ENCODE measurements around the gene THOP1.

Gene THOP1

DNA sequence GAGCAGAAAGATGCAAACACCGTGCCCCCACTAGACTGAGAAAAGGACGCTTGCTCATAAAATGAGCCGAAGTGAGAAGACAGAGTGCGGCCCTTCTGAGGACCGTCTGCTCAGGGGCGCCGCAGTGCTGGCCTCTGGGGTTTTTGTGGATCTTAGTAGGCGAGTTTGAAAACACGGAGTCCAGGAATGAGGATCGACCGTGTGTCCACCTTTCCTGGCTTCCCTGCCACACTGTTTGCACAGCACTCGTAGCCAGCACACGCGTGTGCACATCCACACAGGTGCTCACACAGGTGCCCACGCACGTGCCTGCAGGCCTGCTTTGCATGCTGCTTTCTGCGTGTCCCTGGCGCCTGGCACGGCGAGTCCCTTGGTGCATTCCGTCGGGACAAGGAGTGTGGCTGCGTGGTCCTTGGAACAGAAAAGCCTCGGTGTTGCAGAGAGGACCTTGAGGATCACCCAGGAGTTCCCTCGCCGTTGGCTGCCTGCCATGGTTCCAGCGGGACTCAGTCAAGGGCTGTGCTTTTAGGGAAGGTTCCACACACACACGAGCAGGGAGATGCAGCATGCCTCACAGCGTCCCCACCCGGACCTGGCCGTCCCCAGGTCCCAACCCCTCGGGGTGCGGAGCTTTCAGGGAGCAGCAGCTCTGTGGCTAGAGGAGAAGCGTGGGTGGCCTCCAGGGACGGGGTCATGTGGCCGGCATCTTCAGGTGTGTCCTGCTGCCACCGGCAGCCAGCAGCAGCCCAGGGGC lies 24.3 kb downstream of the THOP1 start:
- Histone ChIP-seq H3K27ac (replicated peaks) (no peak overlapping the region), H3K27me3 (ENCODE audit: insufficient read depth, poor library complexity, severe bottlenecking) (no peaks in the 10 kb centered on the region), H3K4me3 (replicated peaks; ENCODE audit: insufficient read depth, low read length) (no peak overlapping the region)
- no peak for DNase-seq (ENCODE audit: low read depth in 1 of 2, low spot score in 1 of 2)
- TF ChIP-seq POLR2AphosphoS5 (IDR thresholded peaks at IDR 0.05; ENCODE audit: low read depth) (0 out of 2 replicates have a peak, but pooled peaks have one; percentile 7), SPI1 (IDR thresholded peaks at IDR 0.05; ENCODE audit: borderline replicate concordance, low read depth) (no peak)

DNA sequence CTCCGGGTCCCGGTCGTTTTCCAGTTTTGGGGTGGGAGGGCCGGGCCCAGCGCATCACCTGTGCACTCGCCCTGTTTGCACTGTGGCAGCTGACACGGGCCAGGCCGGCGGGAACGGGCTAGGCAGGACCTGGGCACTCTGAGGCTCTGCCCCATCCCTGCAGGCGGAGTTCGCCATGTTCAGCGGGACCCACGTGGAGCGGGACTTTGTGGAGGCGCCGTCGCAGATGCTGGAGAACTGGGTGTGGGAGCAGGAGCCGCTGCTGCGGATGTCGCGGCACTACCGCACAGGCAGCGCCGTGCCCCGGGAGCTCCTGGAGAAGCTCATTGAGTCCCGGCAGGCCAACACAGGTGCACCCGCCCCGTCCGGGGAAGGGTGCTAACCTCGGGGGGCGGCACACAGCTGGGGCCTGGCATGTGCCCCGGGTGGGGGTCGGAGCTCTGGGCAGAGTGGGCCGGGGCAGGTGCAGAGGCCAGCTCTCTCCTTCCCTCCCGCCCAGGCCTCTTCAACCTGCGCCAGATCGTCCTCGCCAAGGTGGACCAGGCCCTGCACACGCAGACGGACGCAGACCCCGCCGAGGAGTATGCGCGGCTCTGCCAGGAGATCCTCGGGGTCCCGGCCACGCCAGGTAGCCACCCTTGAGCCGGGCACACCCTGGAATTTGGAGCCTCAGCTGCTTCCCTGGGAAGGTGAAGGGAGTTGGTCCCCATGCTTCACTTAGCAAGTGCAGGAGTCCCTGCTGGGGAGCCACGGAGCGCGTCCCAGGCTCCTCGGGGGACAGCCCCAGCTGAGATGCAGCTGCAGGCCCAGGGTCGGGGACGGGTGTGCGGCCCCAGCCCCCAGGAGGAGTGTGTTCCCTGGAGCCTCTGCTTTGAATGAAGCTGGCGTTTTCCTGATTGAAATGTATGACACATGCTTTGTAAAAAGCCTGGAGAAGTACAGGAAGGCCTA lies 25.1 kb downstream of the THOP1 start:
- H3K4me3 ChIP-seq (replicated peaks; ENCODE audit: insufficient read depth, low read length) = no peak overlapping the region
- TF ChIP-seq, protein P1, sequence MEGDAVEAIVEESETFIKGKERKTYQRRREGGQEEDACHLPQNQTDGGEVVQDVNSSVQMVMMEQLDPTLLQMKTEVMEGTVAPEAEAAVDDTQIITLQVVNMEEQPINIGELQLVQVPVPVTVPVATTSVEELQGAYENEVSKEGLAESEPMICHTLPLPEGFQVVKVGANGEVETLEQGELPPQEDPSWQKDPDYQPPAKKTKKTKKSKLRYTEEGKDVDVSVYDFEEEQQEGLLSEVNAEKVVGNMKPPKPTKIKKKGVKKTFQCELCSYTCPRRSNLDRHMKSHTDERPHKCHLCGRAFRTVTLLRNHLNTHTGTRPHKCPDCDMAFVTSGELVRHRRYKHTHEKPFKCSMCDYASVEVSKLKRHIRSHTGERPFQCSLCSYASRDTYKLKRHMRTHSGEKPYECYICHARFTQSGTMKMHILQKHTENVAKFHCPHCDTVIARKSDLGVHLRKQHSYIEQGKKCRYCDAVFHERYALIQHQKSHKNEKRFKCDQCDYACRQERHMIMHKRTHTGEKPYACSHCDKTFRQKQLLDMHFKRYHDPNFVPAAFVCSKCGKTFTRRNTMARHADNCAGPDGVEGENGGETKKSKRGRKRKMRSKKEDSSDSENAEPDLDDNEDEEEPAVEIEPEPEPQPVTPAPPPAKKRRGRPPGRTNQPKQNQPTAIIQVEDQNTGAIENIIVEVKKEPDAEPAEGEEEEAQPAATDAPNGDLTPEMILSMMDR (IDR thresholded peaks at IDR 0.05; ENCODE audit: insufficient read depth, low read length) = no peak
- TF ChIP-seq GABPA (IDR thresholded peaks at IDR 0.05; ENCODE audit: low read depth) = no peak
- no peak for TF ChIP-seq SPI1 (IDR thresholded peaks at IDR 0.05; ENCODE audit: borderline replicate concordance, low read depth)
- TF ChIP-seq POLR2AphosphoS5 (IDR thresholded peaks at IDR 0.05; ENCODE audit: low read depth) = no peak
- TF ChIP-seq, protein P2, sequence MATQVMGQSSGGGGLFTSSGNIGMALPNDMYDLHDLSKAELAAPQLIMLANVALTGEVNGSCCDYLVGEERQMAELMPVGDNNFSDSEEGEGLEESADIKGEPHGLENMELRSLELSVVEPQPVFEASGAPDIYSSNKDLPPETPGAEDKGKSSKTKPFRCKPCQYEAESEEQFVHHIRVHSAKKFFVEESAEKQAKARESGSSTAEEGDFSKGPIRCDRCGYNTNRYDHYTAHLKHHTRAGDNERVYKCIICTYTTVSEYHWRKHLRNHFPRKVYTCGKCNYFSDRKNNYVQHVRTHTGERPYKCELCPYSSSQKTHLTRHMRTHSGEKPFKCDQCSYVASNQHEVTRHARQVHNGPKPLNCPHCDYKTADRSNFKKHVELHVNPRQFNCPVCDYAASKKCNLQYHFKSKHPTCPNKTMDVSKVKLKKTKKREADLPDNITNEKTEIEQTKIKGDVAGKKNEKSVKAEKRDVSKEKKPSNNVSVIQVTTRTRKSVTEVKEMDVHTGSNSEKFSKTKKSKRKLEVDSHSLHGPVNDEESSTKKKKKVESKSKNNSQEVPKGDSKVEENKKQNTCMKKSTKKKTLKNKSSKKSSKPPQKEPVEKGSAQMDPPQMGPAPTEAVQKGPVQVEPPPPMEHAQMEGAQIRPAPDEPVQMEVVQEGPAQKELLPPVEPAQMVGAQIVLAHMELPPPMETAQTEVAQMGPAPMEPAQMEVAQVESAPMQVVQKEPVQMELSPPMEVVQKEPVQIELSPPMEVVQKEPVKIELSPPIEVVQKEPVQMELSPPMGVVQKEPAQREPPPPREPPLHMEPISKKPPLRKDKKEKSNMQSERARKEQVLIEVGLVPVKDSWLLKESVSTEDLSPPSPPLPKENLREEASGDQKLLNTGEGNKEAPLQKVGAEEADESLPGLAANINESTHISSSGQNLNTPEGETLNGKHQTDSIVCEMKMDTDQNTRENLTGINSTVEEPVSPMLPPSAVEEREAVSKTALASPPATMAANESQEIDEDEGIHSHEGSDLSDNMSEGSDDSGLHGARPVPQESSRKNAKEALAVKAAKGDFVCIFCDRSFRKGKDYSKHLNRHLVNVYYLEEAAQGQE (IDR thresholded peaks at IDR 0.05; ENCODE audit: insufficient replicate concordance, low read depth) = no peak
- H3K27ac ChIP-seq (replicated peaks) = no peak overlapping the region
- no peak for DNase-seq (ENCODE audit: low read depth in 1 of 2, low spot score in 1 of 2)
- H3K27me3 ChIP-seq (ENCODE audit: insufficient read depth, poor library complexity, severe bottlenecking) = no peaks in the 10 kb centered on the region

DNA sequence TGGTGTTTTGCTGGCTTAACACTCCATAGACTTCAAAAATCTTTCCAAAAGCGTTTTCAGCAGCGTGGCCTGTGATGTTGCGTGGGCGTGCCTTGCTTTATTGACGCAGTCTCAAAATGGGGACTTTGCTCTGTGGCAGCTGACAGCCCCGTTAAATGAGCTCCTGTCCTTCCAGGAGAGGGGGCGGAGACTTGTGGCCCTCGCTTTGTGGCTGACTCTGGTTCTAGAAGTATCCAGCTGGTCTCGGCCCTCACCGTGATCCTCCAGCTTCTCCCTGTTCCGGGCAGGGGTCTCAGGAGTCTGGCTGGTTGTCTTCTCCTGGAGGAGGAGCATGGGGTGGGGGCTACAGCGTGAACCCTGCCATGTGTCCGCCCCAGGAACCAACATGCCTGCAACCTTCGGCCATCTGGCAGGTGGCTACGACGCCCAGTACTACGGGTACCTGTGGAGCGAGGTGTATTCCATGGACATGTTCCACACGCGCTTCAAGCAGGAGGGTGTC lies 26.0 kb downstream of the THOP1 start:
- no peak overlapping the region for H3K4me3 ChIP-seq (replicated peaks; ENCODE audit: insufficient read depth, low read length)
- DNase-seq (ENCODE audit: low read depth in 1 of 2, low spot score in 1 of 2) = no peak
- no peaks in the 10 kb centered on the region for H3K27me3 ChIP-seq (ENCODE audit: insufficient read depth, poor library complexity, severe bottlenecking)
- no peak overlapping the region for H3K27ac ChIP-seq (replicated peaks)
- TF ChIP-seq SPI1 (IDR thresholded peaks at IDR 0.05; ENCODE audit: borderline replicate concordance, low read depth) (no peak), POLR2AphosphoS5 (IDR thresholded peaks at IDR 0.05; ENCODE audit: low read depth) (no peak), GABPA (IDR thresholded peaks at IDR 0.05; ENCODE audit: low read depth) (no peak)
- TF ChIP-seq, protein P1 (IDR thresholded peaks at IDR 0.05; ENCODE audit: insufficient read depth, low read length) = no peak
- TF ChIP-seq, protein P2 (IDR thresholded peaks at IDR 0.05; ENCODE audit: insufficient replicate concordance, low read depth) = no peak

Measured in HL-60 (cell line).